Esophagus (tissue), 2 donors: ENCODE data around the gene SNX8. TPM values are rescaled to one million over a fixed set of nuclear protein-coding genes. Genes with fewer than 3 reads are reported as not detected.

Experiments
- H3K27ac ChIP-seq, 2 donors: one replicate each; pipeline ENCODE4 v1.5.1; 2013; ENCODE audit warnings: low read depth in 2 of 2, mild to moderate bottlenecking in 2 of 2, inconsistent platforms in 1 of 2, low read length in 1 of 2, moderate library complexity in 1 of 2
- H3K27me3 ChIP-seq, 2 donors: one replicate each; pipeline ENCODE4 v1.6.1; 2013; ENCODE audit warnings: low read length in 2 of 2, control low read depth in 1 of 2, mild to moderate bottlenecking in 1 of 2; ENCODE audit not compliant: insufficient read depth in 2 of 2, control insufficient read depth in 1 of 2
- H3K36me3 ChIP-seq, 2 donors: one replicate each; pipeline ENCODE4 v1.6.1; 2013; ENCODE audit warnings: low read length in 1 of 2; ENCODE audit not compliant: control insufficient read depth in 2 of 2, insufficient read depth in 2 of 2
- H3K4me1 ChIP-seq, 2 donors: one replicate each; pipeline ENCODE4 v1.6.1; 2013; ENCODE audit warnings: low read length in 1 of 2; ENCODE audit not compliant: control insufficient read depth in 2 of 2, insufficient read depth in 2 of 2
- H3K4me3 ChIP-seq, 2 donors: one replicate each; pipeline ENCODE4 v1.5.1; 2013; ENCODE audit warnings: low read length in 2 of 2, mild to moderate bottlenecking in 2 of 2, low read depth in 1 of 2, moderate library complexity in 1 of 2
- H3K9me3 ChIP-seq, 2 donors: one replicate each; pipeline ENCODE4 v1.6.1; 2013; ENCODE audit warnings: mild to moderate bottlenecking in 2 of 2, low read depth in 1 of 2, low read length in 1 of 2, moderate library complexity in 1 of 2; ENCODE audit not compliant: control insufficient read depth in 2 of 2, insufficient read depth in 1 of 2
- WGBS, 2 donors: extraction: QIAGEN DNeasy Blood & Tissue Kit; methylation state at CpG; one replicate each; pipeline ENCODE4 v1.1.7; 2013; 5-methylcytosine and 5-hydroxymethylcytosine counted together
- polyA plus RNA-seq, 2 donors: library from polyadenylated mRNA; stranded (reverse); fragments of 200-250 nt; gene quantifications; one replicate each; pipeline ENCODE4 v1.2.3, GENCODE V29; 2013
- donor health status: healthy with polysubstance abuse.
- donor health status: Bipolar disorder and iron deficiency.

SNX8 gene
- polyA plus RNA-seq, 2 donors = 15.6 to 37.7 TPM

- H3K36me3 ChIP-seq = peaks cover 6 to 25% of the 10 kb centered on the region in 2 donors
- H3K27me3 ChIP-seq = no peaks in the 10 kb centered on the region
- 81 to 83% methylated on average over 9 of the region's 9 CpGs for WGBS, 2 donors
- H3K4me3 ChIP-seq = no peak overlapping the region
- no peak overlapping the region for H3K27ac ChIP-seq
- peaks cover 0 to 4% of the 10 kb centered on the region in 2 donors for H3K4me1 ChIP-seq
- no peaks in the 10 kb centered on the region for H3K9me3 ChIP-seq
Observed at GRCh38 chr7:2230882-2231281, 83.4 kb downstream of the SNX8 start.

- Histone ChIP-seq H3K9me3 (no peaks in the 10 kb centered on the region), H3K4me3 (no peak overlapping the region), H3K27ac (no peak overlapping the region), H3K36me3 (peaks cover 6 to 26% of the 10 kb centered on the region in 2 donors), H3K27me3 (no peaks in the 10 kb centered on the region), H3K4me1 (peaks cover 0 to 8% of the 10 kb centered on the region in 2 donors)
- WGBS, 2 donors = 92 to 94% methylated on average over 8 of the region's 8 CpGs
Observed at GRCh38 chr7:2230226-2230625, 84.0 kb downstream of the SNX8 start.

GRCh38 chr7:2229467-2229866, 84.8 kb downstream of the SNX8 start:
- H3K9me3 ChIP-seq = no peaks in the 10 kb centered on the region
- H3K36me3 ChIP-seq = peaks cover 2 to 23% of the 10 kb centered on the region in 2 donors
- peaks cover 0 to 11% of the 10 kb centered on the region in 2 donors for H3K4me1 ChIP-seq
- 93 to 95% methylated on average over 7 of the region's 7 CpGs for whole genome bisulfite sequencing, 2 donors
- no peak overlapping the region for H3K4me3 ChIP-seq
- no peak overlapping the region for H3K27ac ChIP-seq
- H3K27me3 ChIP-seq = no peaks in the 10 kb centered on the region

GRCh38 chr7:2228921-2229320, 85.3 kb downstream of the SNX8 start:
- Histone ChIP-seq H3K27ac (no peak overlapping the region), H3K4me3 (no peak overlapping the region), H3K9me3 (no peaks in the 10 kb centered on the region), H3K27me3 (no peaks in the 10 kb centered on the region), H3K4me1 (peaks cover 0 to 16% of the 10 kb centered on the region in 2 donors), H3K36me3 (peaks cover 0 to 23% of the 10 kb centered on the region in 2 donors)
- WGBS, 2 donors = 88 to 93% methylated on average over 8 of the region's 8 CpGs

GRCh38 chr7:2227699-2228098, 86.5 kb downstream of the SNX8 start:
- Histone ChIP-seq H3K27me3 (no peaks in the 10 kb centered on the region), H3K36me3 (peaks cover 0 to 32% of the 10 kb centered on the region in 2 donors), H3K4me1 (peaks cover 0 to 17% of the 10 kb centered on the region in 2 donors), H3K4me3 (no peak overlapping the region), H3K9me3 (no peaks in the 10 kb centered on the region), H3K27ac (no peak overlapping the region)
- 89 to 92% methylated on average over 15 of the region's 15 CpGs for WGBS, 2 donors

GRCh38 chr7:2225830-2226229, 88.4 kb downstream of the SNX8 start:
- no peaks in the 10 kb centered on the region for H3K9me3 ChIP-seq
- WGBS, 2 donors = 97% methylated on average over 13 of the region's 13 CpGs
- peaks cover 0 to 45% of the 10 kb centered on the region in 2 donors for H3K36me3 ChIP-seq
- H3K4me3 ChIP-seq = no peak overlapping the region
- H3K4me1 ChIP-seq = peaks cover 0 to 15% of the 10 kb centered on the region in 2 donors
- H3K27me3 ChIP-seq = no peaks in the 10 kb centered on the region
- H3K27ac ChIP-seq = peak overlapping the region; percentile 69 to 80

- WGBS, 2 donors = 58 to 69% methylated on average over 14 of the region's 14 CpGs
- H3K4me3 ChIP-seq = no peak overlapping the region
- H3K27ac ChIP-seq = peak overlapping the region; percentile 69 to 80
- H3K27me3 ChIP-seq = no peaks in the 10 kb centered on the region
- H3K9me3 ChIP-seq = no peaks in the 10 kb centered on the region
- peaks cover 0 to 15% of the 10 kb centered on the region in 2 donors for H3K4me1 ChIP-seq
- peaks cover 0 to 46% of the 10 kb centered on the region in 2 donors for H3K36me3 ChIP-seq
Observed at GRCh38 chr7:2225336-2225735, 88.9 kb downstream of the SNX8 start.

- peak overlapping the region; percentile 69 to 80 for H3K27ac ChIP-seq
- H3K36me3 ChIP-seq = peaks cover 0 to 46% of the 10 kb centered on the region in 2 donors
- WGBS, 2 donors = 55 to 64% methylated on average over 4 of the region's 4 CpGs
- H3K4me1 ChIP-seq = peaks cover 0 to 15% of the 10 kb centered on the region in 2 donors
- no peak overlapping the region for H3K4me3 ChIP-seq
- H3K9me3 ChIP-seq = no peaks in the 10 kb centered on the region
- no peaks in the 10 kb centered on the region for H3K27me3 ChIP-seq
Observed at GRCh38 chr7:2224934-2225333, 89.3 kb downstream of the SNX8 start.

- WGBS, 2 donors = 60 to 82% methylated on average over 13 of the region's 13 CpGs
- no peaks in the 10 kb centered on the region for H3K27me3 ChIP-seq
- H3K36me3 ChIP-seq = peaks cover 0 to 42% of the 10 kb centered on the region in 2 donors
- no peaks in the 10 kb centered on the region for H3K9me3 ChIP-seq
- peak overlapping the region; percentile 43 to 69 for H3K27ac ChIP-seq
- no peak overlapping the region for H3K4me3 ChIP-seq
- peaks cover 0 to 15% of the 10 kb centered on the region in 2 donors for H3K4me1 ChIP-seq
Observed at GRCh38 chr7:2224491-2224928, 89.7 kb downstream of the SNX8 start.

GRCh38 chr7:2223321-2223720, 90.9 kb downstream of the SNX8 start:
- peaks cover 0 to 41% of the 10 kb centered on the region in 2 donors for H3K36me3 ChIP-seq
- WGBS, 2 donors = 96% methylated on average over 17 of the region's 17 CpGs
- no peak overlapping the region for H3K4me3 ChIP-seq
- H3K9me3 ChIP-seq = no peaks in the 10 kb centered on the region
- no peak overlapping the region for H3K27ac ChIP-seq
- peaks cover 0 to 15% of the 10 kb centered on the region in 2 donors for H3K4me1 ChIP-seq
- H3K27me3 ChIP-seq = no peaks in the 10 kb centered on the region
